Aorta (tissue), 5 donors: ENCODE measurements around the gene ANLN. TPM values are rescaled to one million over a fixed set of nuclear protein-coding genes. Genes with fewer than 3 reads are reported as not detected.

Experiments
- ATAC-seq: fragments of 200-7000 bp; cut with Tn5 transposase; one replicate; pipeline ENCODE4 v1.9.1; 2022; ENCODE audit warnings: moderate library complexity; ENCODE audit not compliant: low FRiP score
- DNase-seq, 2 donors: peaks; one replicate each; pipeline ENCODE4 v3.0.0-alpha.2; 2020
- H3K27ac ChIP-seq, 2 donors: one replicate each; pipeline ENCODE4 v1.5.1; 2013; ENCODE audit warnings: low read length in 2 of 2, mild to moderate bottlenecking in 2 of 2, moderate library complexity in 2 of 2, control low read depth in 1 of 2, inconsistent platforms in 1 of 2, low read depth in 1 of 2
- H3K27me3 ChIP-seq, 2 donors: one replicate each; pipeline ENCODE4 v1.6.1; 2013; ENCODE audit warnings: control low read depth in 1 of 2, low read length in 1 of 2, mild to moderate bottlenecking in 1 of 2, moderate library complexity in 1 of 2; ENCODE audit not compliant: insufficient read depth in 2 of 2, control insufficient read depth in 1 of 2
- H3K36me3 ChIP-seq, 2 donors: one replicate each; pipeline ENCODE4 v1.6.1; 2013; ENCODE audit warnings: control low read depth in 1 of 2, low read length in 1 of 2, mild to moderate bottlenecking in 1 of 2; ENCODE audit not compliant: insufficient read depth in 2 of 2, control insufficient read depth in 1 of 2
- H3K4me1 ChIP-seq, 2 donors: one replicate each; pipeline ENCODE4 v1.6.1; 2013; ENCODE audit warnings: low read length in 2 of 2, control low read depth in 1 of 2, mild to moderate bottlenecking in 1 of 2, moderate library complexity in 1 of 2; ENCODE audit not compliant: insufficient read depth in 2 of 2, control insufficient read depth in 1 of 2
- H3K4me3 ChIP-seq, 2 donors: one replicate each; pipeline ENCODE4 v1.5.1; 2013; ENCODE audit warnings: low read length in 2 of 2, control low read depth in 1 of 2, mild to moderate bottlenecking in 1 of 2
- H3K9me3 ChIP-seq: one replicate; pipeline ENCODE4 v1.6.1; 2013; ENCODE audit warnings: mild to moderate bottlenecking, low read length; ENCODE audit not compliant: control insufficient read depth
- WGBS, 2 donors: extraction: QIAGEN DNeasy Blood & Tissue Kit; methylation state at CpG; one replicate each; pipeline ENCODE4 v1.1.7; 2013; 5-methylcytosine and 5-hydroxymethylcytosine counted together
- intact Hi-C, 2 donors: fragments of 100-400 bp; cut with DNase I; formaldehyde crosslinking; loops; one replicate each; pipeline versions ENCODE4 v1.14.2 to v1.15.0; 2022
- polyA plus RNA-seq, 2 donors: library from polyadenylated mRNA; stranded (reverse); fragments of 200-250 nt; gene quantifications; one replicate each; pipeline ENCODE4 v1.2.3, GENCODE V29; 2013
- total RNA-seq, 2 donors: library from RNA; stranded (reverse); fragmentation: NEBNext Ultra II Directional; extraction: Animal tissue kit (Norgen Biotek cat#: 25700); gene quantifications; one replicate each; pipeline ENCODE4 v1.2.1, GENCODE V29; 2021
- donor health status: healthy with polysubstance abuse.
- donor health status: Bipolar disorder and iron deficiency.
- donor health status: DM: no; HTN: no; CAD: no.
- donor health status: DM: no; HTN: no; CAD: no.
- donor health status: DM: yes; HTN: yes; CAD: no.

The ANLN gene
- total and polyA plus RNA-seq, 4 donors, result 1.9 to 3.8 (median 2.8) TPM

GRCh38 chr7:36441344-36442022 lies 51.8 kb downstream of the ANLN start:
- no peaks in the 10 kb centered on the region for H3K27me3 ChIP-seq
- no peak overlapping the region for H3K4me3 ChIP-seq
- H3K4me1 ChIP-seq, result no peaks in the 10 kb centered on the region
- WGBS, 2 donors, result 25 to 35% methylated on average over 7 of the region's 7 CpGs
- intact Hi-C loops, result loop anchor here in 1 of 2 donors (5.0 kb wide), 1 partner anchor 231 kb away; no protein-coding TSS in a partner anchor
- peaks cover 2% of the 10 kb centered on the region for H3K9me3 ChIP-seq
- no peak for ATAC-seq
- no peaks in the 10 kb centered on the region for H3K36me3 ChIP-seq
- no peak overlapping the region for H3K27ac ChIP-seq
- DNase-seq, result no peak

- peaks cover 2% of the 10 kb centered on the region for H3K9me3 ChIP-seq
- no peaks in the 10 kb centered on the region for H3K4me1 ChIP-seq
- no peaks in the 10 kb centered on the region for H3K27me3 ChIP-seq
- H3K27ac ChIP-seq, result no peak overlapping the region
- intact Hi-C loops, result no loop called here
- no peak overlapping the region for H3K4me3 ChIP-seq
- DNase-seq (no peak), ATAC-seq (no peak)
- no peaks in the 10 kb centered on the region for H3K36me3 ChIP-seq
- WGBS, 2 donors, result 26 to 29% methylated on average over 4 of the region's 4 CpGs
Measured at GRCh38 chr7:36448781-36449379, 59.2 kb downstream of the ANLN start.

- intact Hi-C loops, result no loop called here
- Histone ChIP-seq H3K4me1 (no peaks in the 10 kb centered on the region), H3K9me3 (peaks cover 2% of the 10 kb centered on the region), H3K4me3 (no peak overlapping the region), H3K36me3 (no peaks in the 10 kb centered on the region), H3K27ac (no peak overlapping the region), H3K27me3 (no peaks in the 10 kb centered on the region)
- DNase-seq (no peak), ATAC-seq (no peak)
- 72 to 74% methylated on average over 5 of the region's 5 CpGs for WGBS, 2 donors
Measured at GRCh38 chr7:36449685-36450084, 60.0 kb downstream of the ANLN start.

GRCh38 chr7:36453769-36454168 lies 64.1 kb downstream of the ANLN start:
- no peak overlapping the region for H3K4me3 ChIP-seq
- no peaks in the 10 kb centered on the region for H3K27me3 ChIP-seq
- no peaks in the 10 kb centered on the region for H3K9me3 ChIP-seq
- intact Hi-C loops, result no loop called here
- no peaks in the 10 kb centered on the region for H3K36me3 ChIP-seq
- no peaks in the 10 kb centered on the region for H3K4me1 ChIP-seq
- no peak for DNase-seq
- H3K27ac ChIP-seq, result no peak overlapping the region
- no peak for ATAC-seq

- intact Hi-C loops, result no loop called here
- 82 to 89% methylated on average over 4 of the region's 4 CpGs for WGBS, 2 donors
- DNase-seq, result no peak
- Histone ChIP-seq H3K27ac (no peak overlapping the region), H3K4me3 (no peak overlapping the region), H3K27me3 (no peaks in the 10 kb centered on the region), H3K4me1 (no peaks in the 10 kb centered on the region), H3K9me3 (no peaks in the 10 kb centered on the region), H3K36me3 (no peaks in the 10 kb centered on the region)
- no peak for ATAC-seq
Measured at GRCh38 chr7:36455646-36456045, 66.0 kb downstream of the ANLN start.

GRCh38 chr7:36456138-36456537 lies 66.5 kb downstream of the ANLN start:
- H3K36me3 ChIP-seq, result no peaks in the 10 kb centered on the region
- WGBS, 2 donors, result 92 to 96% methylated on average over 3 of the region's 3 CpGs
- no peak overlapping the region for H3K27ac ChIP-seq
- no peaks in the 10 kb centered on the region for H3K9me3 ChIP-seq
- intact Hi-C loops, result no loop called here
- DNase-seq (no peak), ATAC-seq (no peak)
- H3K4me1 ChIP-seq, result no peaks in the 10 kb centered on the region
- H3K27me3 ChIP-seq, result no peaks in the 10 kb centered on the region
- no peak overlapping the region for H3K4me3 ChIP-seq

- 97% methylated on average over 2 of the region's 2 CpGs for WGBS, 2 donors
- H3K27ac ChIP-seq, result no peak overlapping the region
- no peaks in the 10 kb centered on the region for H3K36me3 ChIP-seq
- no peaks in the 10 kb centered on the region for H3K9me3 ChIP-seq
- DNase-seq (no peak), ATAC-seq (no peak)
- H3K4me3 ChIP-seq, result no peak overlapping the region
- no peaks in the 10 kb centered on the region for H3K27me3 ChIP-seq
- H3K4me1 ChIP-seq, result no peaks in the 10 kb centered on the region
- intact Hi-C loops, result no loop called here
Measured at GRCh38 chr7:36456548-36456947, 66.9 kb downstream of the ANLN start.

- DNase-seq (no peak), ATAC-seq (no peak)
- Histone ChIP-seq H3K4me3 (no peak overlapping the region), H3K27me3 (no peaks in the 10 kb centered on the region), H3K36me3 (no peaks in the 10 kb centered on the region), H3K27ac (no peak overlapping the region), H3K9me3 (no peaks in the 10 kb centered on the region), H3K4me1 (no peaks in the 10 kb centered on the region)
- intact Hi-C loops, result no loop called here
- 58 to 63% methylated on average over 12 of the region's 12 CpGs for WGBS, 2 donors
Measured at GRCh38 chr7:36459236-36459960, 69.7 kb downstream of the ANLN start.
